ENCODE results near the gene PSD4. TPM values are rescaled to one million over a fixed set of nuclear protein-coding genes. Genes with fewer than 3 reads are reported as not detected.

PSD4 gene
- total RNA-seq, 1 experiment from 2014 or later, result 46.6 TPM

GRCh38 chr2:113135317-113135716 lies 38.5 kb upstream of the PSD4 start:
- no peak overlapping the region for H3K9ac ChIP-seq (ENCODE audit: low read length)
- TF ChIP-seq EZH2phosphoT487 (IDR thresholded peaks at IDR 0.05; ENCODE audit: borderline replicate concordance, low read length) (no peak), EZH2 (IDR thresholded peaks at IDR 0.05; ENCODE audit: low read length, unreplicated experiment) (no peak)
- TF ChIP-seq, protein P1, sequence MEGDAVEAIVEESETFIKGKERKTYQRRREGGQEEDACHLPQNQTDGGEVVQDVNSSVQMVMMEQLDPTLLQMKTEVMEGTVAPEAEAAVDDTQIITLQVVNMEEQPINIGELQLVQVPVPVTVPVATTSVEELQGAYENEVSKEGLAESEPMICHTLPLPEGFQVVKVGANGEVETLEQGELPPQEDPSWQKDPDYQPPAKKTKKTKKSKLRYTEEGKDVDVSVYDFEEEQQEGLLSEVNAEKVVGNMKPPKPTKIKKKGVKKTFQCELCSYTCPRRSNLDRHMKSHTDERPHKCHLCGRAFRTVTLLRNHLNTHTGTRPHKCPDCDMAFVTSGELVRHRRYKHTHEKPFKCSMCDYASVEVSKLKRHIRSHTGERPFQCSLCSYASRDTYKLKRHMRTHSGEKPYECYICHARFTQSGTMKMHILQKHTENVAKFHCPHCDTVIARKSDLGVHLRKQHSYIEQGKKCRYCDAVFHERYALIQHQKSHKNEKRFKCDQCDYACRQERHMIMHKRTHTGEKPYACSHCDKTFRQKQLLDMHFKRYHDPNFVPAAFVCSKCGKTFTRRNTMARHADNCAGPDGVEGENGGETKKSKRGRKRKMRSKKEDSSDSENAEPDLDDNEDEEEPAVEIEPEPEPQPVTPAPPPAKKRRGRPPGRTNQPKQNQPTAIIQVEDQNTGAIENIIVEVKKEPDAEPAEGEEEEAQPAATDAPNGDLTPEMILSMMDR (conservative IDR thresholded peaks at IDR 0.05; ENCODE audit: low read depth, low read length), result no peak
- H3K9me3 ChIP-seq (ENCODE audit: low read length), result no peaks in the 10 kb centered on the region
- no peak overlapping the region for H2AFZ ChIP-seq (ENCODE audit: low read length)
- no peaks in the 10 kb centered on the region for H3K9me2 ChIP-seq (replicated peaks; ENCODE audit: low read length)
- H3K27me3 ChIP-seq (ENCODE audit: low read length), result no peaks in the 10 kb centered on the region
- BruUV-seq (replicated peaks), result no TSS peak
- peaks cover 23% of the 10 kb centered on the region for H3K4me1 ChIP-seq (ENCODE audit: insufficient read depth, low read length)
- no peak overlapping the region for H3K4me3 ChIP-seq (ENCODE audit: low read length)
- ChIA-PET CTCF (no interaction called here), POLR2A (ENCODE audit: unreplicated experiment) (no interaction called here)
- no peaks in the 10 kb centered on the region for H3K79me2 ChIP-seq (ENCODE audit: low read length)
- H4K20me1 ChIP-seq (ENCODE audit: low read length), result no peaks in the 10 kb centered on the region
- ATAC-seq (no peak), DNase-seq (no peak)
- no peak overlapping the region for H3K4me2 ChIP-seq (ENCODE audit: low read length)
- H3K36me3 ChIP-seq (ENCODE audit: low read depth, low read length), result no peaks in the 10 kb centered on the region
- no peak overlapping the region for H3K27ac ChIP-seq (ENCODE audit: low read length)
- no peaks in the 10 kb centered on the region for H3F3A ChIP-seq (ENCODE audit: low read length, unreplicated experiment)
- intact Hi-C loops (cut with micrococcal nuclease), result no loop called here

DNA sequence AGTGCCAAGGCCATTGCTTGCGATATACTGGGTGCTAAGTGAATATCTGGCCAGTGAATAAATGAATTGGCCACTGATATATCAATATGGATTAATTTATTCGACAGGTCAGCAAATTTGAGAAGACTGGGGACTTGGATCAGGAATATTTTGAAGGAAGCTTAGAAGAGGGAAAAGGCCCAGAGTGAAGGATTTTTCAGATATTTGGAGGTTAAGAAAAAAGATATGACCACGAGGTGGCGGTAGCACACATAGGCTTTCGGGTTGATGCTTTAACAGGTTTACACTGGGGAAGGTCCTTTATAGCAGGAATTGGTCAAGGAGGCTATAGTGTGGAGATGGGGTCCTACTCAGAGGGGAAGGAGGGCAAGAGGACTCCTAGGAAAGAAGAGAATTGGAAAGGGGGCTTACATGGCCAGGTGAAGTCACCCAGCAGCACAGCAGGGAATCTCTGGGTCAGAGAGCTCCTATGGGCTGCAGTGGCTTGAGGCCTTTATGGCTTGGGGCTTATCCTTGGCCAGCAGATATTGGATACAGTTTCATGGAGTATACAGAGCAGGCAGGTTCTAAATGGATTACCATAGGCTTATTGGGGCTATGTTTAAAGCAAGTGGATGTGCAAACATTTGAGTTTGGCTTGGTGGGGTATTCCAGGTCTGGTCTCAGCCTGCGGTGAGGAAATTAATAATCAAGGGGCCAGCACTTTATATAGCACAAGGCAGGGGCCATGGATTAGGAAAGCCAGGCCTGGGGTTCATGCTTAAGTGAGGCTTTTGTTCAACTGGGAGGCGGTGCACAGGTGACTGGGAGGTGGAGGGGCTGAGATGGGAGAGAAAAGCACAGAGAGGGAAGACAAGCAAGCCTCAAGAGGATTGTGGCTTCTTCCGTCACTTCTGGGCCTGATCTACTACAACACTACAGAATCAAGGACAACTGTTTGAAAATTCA lies 36.7 kb upstream of the PSD4 start:
- H2AFZ ChIP-seq (ENCODE audit: low read length), result no peak overlapping the region
- TF ChIP-seq, protein P1 (conservative IDR thresholded peaks at IDR 0.05; ENCODE audit: low read depth, low read length), result peak; percentile 84
- TF ChIP-seq EZH2phosphoT487 (IDR thresholded peaks at IDR 0.05; ENCODE audit: borderline replicate concordance, low read length), result no peak
- no peak for TF ChIP-seq EZH2 (IDR thresholded peaks at IDR 0.05; ENCODE audit: low read length, unreplicated experiment)
- H3K4me2 ChIP-seq (ENCODE audit: low read length), result no peak overlapping the region
- H3K9me3 ChIP-seq (ENCODE audit: low read length), result no peaks in the 10 kb centered on the region
- ChIA-PET CTCF (interaction anchor here (0.5 to 3.1 kb wide), 8 partner anchors 38 to 1487 kb away, joined by 3 to 29 read pairs (median 4); partner anchors contain the start of gene IL1F10), POLR2A (ENCODE audit: unreplicated experiment) (no interaction called here)
- H3K9me2 ChIP-seq (replicated peaks; ENCODE audit: low read length), result no peaks in the 10 kb centered on the region
- H3F3A ChIP-seq (ENCODE audit: low read length, unreplicated experiment), result no peaks in the 10 kb centered on the region
- peaks cover 23% of the 10 kb centered on the region for H3K4me1 ChIP-seq (ENCODE audit: insufficient read depth, low read length)
- no peaks in the 10 kb centered on the region for H3K36me3 ChIP-seq (ENCODE audit: low read depth, low read length)
- no peaks in the 10 kb centered on the region for H4K20me1 ChIP-seq (ENCODE audit: low read length)
- DNase-seq (peak; percentile 74), ATAC-seq (peak; percentile 39)
- no peak overlapping the region for H3K27ac ChIP-seq (ENCODE audit: low read length)
- H3K4me3 ChIP-seq (ENCODE audit: low read length), result no peak overlapping the region
- H3K79me2 ChIP-seq (ENCODE audit: low read length), result no peaks in the 10 kb centered on the region
- H3K27me3 ChIP-seq (ENCODE audit: low read length), result no peaks in the 10 kb centered on the region
- intact Hi-C loops (cut with micrococcal nuclease), result loop anchor here (2.0 kb wide), 1 partner anchor 254 kb away; no protein-coding TSS in a partner anchor
- BruUV-seq (replicated peaks), result no TSS peak
- H3K9ac ChIP-seq (ENCODE audit: low read length), result no peak overlapping the region

All from PC-3 (cell line).